SK-N-SH treated with all-trans-retinoic acid at 6 μM for 48 hours (cell line): ENCODE measurements around the gene KANSL1L.

Experiments
- ATAC-seq: fragments of 200-7000 bp; cut with Tn5 transposase; 3 replicates; pipeline ENCODE4 v1.9.1; 2020; ENCODE audit warnings: mild to moderate bottlenecking, moderate library complexity
- ARNTL ChIP-seq: fragments of 450-650 bp; formaldehyde crosslinking; IDR thresholded peaks from 2 replicates; pipeline ENCODE4 v1.5.0; 2020; ENCODE audit warnings: low read depth, mild to moderate bottlenecking, moderate library complexity, borderline replicate concordance
- BACH2 ChIP-seq: fragments of 250-450 bp; sonication (Bioruptor Pico); IDR thresholded peaks from 2 replicates; pipeline ENCODE4 v1.9.0; 2021; ENCODE audit warnings: mild to moderate bottlenecking, borderline replicate concordance
- CREB5 ChIP-seq: fragments of 250-450 bp; sonication (Bioruptor Pico); IDR thresholded peaks from 2 replicates; pipeline ENCODE4 v1.5.1; 2020; ENCODE audit warnings: low read depth, mild to moderate bottlenecking, moderate library complexity
- CSDC2 ChIP-seq: fragments of 250-450 bp; sonication (Bioruptor Pico); IDR thresholded peaks from 2 replicates; pipeline ENCODE4 v1.5.0; 2020; ENCODE audit warnings: mild to moderate bottlenecking, moderate library complexity
- CSRNP3 ChIP-seq: fragments of 250-450 bp; sonication (Bioruptor Pico); IDR thresholded peaks from 2 replicates; pipeline ENCODE4 v1.5.1; 2021; ENCODE audit warnings: mild to moderate bottlenecking, moderate library complexity
- ESRRG ChIP-seq: fragments of 250-450 bp; sonication (Bioruptor Pico); IDR thresholded peaks from 2 replicates; pipeline ENCODE4 v1.6.1; 2021; ENCODE audit warnings: mild to moderate bottlenecking
- GLIS3 ChIP-seq: fragments of 250-450 bp; sonication (Bioruptor Pico); IDR thresholded peaks from 2 replicates; pipeline ENCODE4 v1.5.0; 2020; ENCODE audit warnings: mild to moderate bottlenecking, moderate library complexity
- OSR1 ChIP-seq: fragments of 250-450 bp; sonication (Bioruptor Pico); IDR thresholded peaks from 2 replicates; pipeline ENCODE4 v1.8.0; 2022; ENCODE audit warnings: moderate library complexity, mild to moderate bottlenecking, inconsistent platforms
- POU6F1 ChIP-seq: fragments of 250-450 bp; sonication (Bioruptor Pico); IDR thresholded peaks from 2 replicates; pipeline ENCODE4 v1.8.0; 2021; ENCODE audit warnings: low read depth, mild to moderate bottlenecking, moderate library complexity, borderline replicate concordance
- PPARA ChIP-seq: fragments of 250-450 bp; sonication (Bioruptor Pico); IDR thresholded peaks from 2 replicates; pipeline ENCODE4 v1.5.0; 2020; ENCODE audit warnings: mild to moderate bottlenecking, borderline replicate concordance
- SNAI2 ChIP-seq: fragments of 250-450 bp; sonication (Bioruptor Pico); IDR thresholded peaks from 2 replicates; pipeline ENCODE4 v1.5.0; 2020; ENCODE audit warnings: mild to moderate bottlenecking, moderate library complexity
- TCF4 ChIP-seq: fragments of 250-450 bp; sonication (Bioruptor Pico); IDR thresholded peaks from 2 replicates; pipeline ENCODE4 v1.8.0; 2021; ENCODE audit warnings: mild to moderate bottlenecking, moderate library complexity, borderline replicate concordance
- TOX ChIP-seq: fragments of 250-450 bp; sonication (Bioruptor Pico); IDR thresholded peaks from 2 replicates; pipeline ENCODE4 v1.8.0; 2021; ENCODE audit warnings: mild to moderate bottlenecking, moderate library complexity, borderline replicate concordance
- TSHZ2 ChIP-seq: fragments of 250-450 bp; sonication (Bioruptor Pico); IDR thresholded peaks from 2 replicates; pipeline ENCODE4 v1.5.0; 2020; ENCODE audit warnings: mild to moderate bottlenecking, moderate library complexity
- ZC3H10 ChIP-seq: fragments of 250-450 bp; sonication (Bioruptor Pico); IDR thresholded peaks from 2 replicates; pipeline ENCODE4 v1.5.1; 2021; ENCODE audit warnings: mild to moderate bottlenecking, moderate library complexity
- ZFP3 ChIP-seq: fragments of 250-450 bp; sonication (Bioruptor Pico); IDR thresholded peaks from 2 replicates; pipeline ENCODE4 v1.5.0; 2020; ENCODE audit warnings: mild to moderate bottlenecking, moderate library complexity
- ZFP30 ChIP-seq: fragments of 450-650 bp; formaldehyde crosslinking; IDR thresholded peaks from 2 replicates; pipeline ENCODE4 v1.5.0; 2022; ENCODE audit warnings: mild to moderate bottlenecking, moderate library complexity
- ZNF565 ChIP-seq: fragments of 450-650 bp; formaldehyde crosslinking; conservative IDR thresholded peaks from 2 replicates; pipeline ENCODE4 v1.5.0; 2020; ENCODE audit warnings: low read depth, mild to moderate bottlenecking, moderate library complexity
- ZNF70 ChIP-seq: fragments of 450-650 bp; formaldehyde crosslinking; IDR thresholded peaks from 2 replicates; pipeline ENCODE4 v1.5.0; 2020; ENCODE audit warnings: mild to moderate bottlenecking, moderate library complexity
- ZNF8 ChIP-seq: fragments of 450-650 bp; formaldehyde crosslinking; IDR thresholded peaks from 2 replicates; pipeline ENCODE4 v1.5.0; 2020; ENCODE audit warnings: mild to moderate bottlenecking, moderate library complexity

KANSL1L gene

GRCh38 chr2:210157526-210157925, 13.7 kb downstream of the KANSL1L start:
- TF ChIP-seq TOX (CRISPR knock-in tag) = no peak
- TF ChIP-seq ZC3H10 (CRISPR knock-in tag) = no peak
- no peak for TF ChIP-seq SNAI2 (CRISPR knock-in tag)
- no peak for TF ChIP-seq BACH2 (CRISPR knock-in tag)
- no peak for TF ChIP-seq ZFP3
- TF ChIP-seq TCF4 (CRISPR knock-in tag) = no peak
- no peak for TF ChIP-seq ZNF565 (CRISPR knock-in tag)
- no peak for TF ChIP-seq ZNF8
- TF ChIP-seq TSHZ2 (CRISPR knock-in tag) = no peak
- TF ChIP-seq, all 23 proteins: peak for 0
- ATAC-seq = no peak

GRCh38 chr2:210147614-210148013, 23.6 kb downstream of the KANSL1L start:
- TF ChIP-seq ESRRG (CRISPR knock-in tag) (no peak), PPARA (CRISPR knock-in tag) (no peak), ZNF8 (no peak), CREB5 (CRISPR knock-in tag) (no peak), GLIS3 (CRISPR knock-in tag) (no peak), CSRNP3 (CRISPR knock-in tag) (no peak), TOX (CRISPR knock-in tag) (no peak), CSDC2 (no peak), ZNF565 (CRISPR knock-in tag) (no peak)

GRCh38 chr2:210132239-210132638, 39.0 kb downstream of the KANSL1L start:
- no peak for ATAC-seq
- TF ChIP-seq OSR1 = no peak
- TF ChIP-seq ARNTL (CRISPR knock-in tag) = no peak
- no peak for TF ChIP-seq ZNF70 (CRISPR knock-in tag)
- no peak for TF ChIP-seq BACH2 (CRISPR knock-in tag)
- TF ChIP-seq GLIS3 (CRISPR knock-in tag) = no peak
- TF ChIP-seq POU6F1 (CRISPR knock-in tag) = no peak
- TF ChIP-seq TCF4 (CRISPR knock-in tag) = no peak
- TF ChIP-seq SNAI2 (CRISPR knock-in tag) = no peak
- TF ChIP-seq CSDC2 = no peak
- TF ChIP-seq ZNF565 (CRISPR knock-in tag) = no peak
- no peak for TF ChIP-seq TOX (CRISPR knock-in tag)
- TF ChIP-seq ZFP30 (CRISPR knock-in tag) = no peak
- TF ChIP-seq ESRRG (CRISPR knock-in tag) = no peak

More at GRCh38 chr2:210147614-210148013, 23.6 kb downstream of the KANSL1L start:
- ATAC-seq = no peak

GRCh38 chr2:210128961-210129360, 42.2 kb downstream of the KANSL1L start:
- no peak for ATAC-seq
- TF ChIP-seq ARNTL (CRISPR knock-in tag) (no peak), ZNF70 (CRISPR knock-in tag) (no peak), CSRNP3 (CRISPR knock-in tag) (no peak), ZNF8 (no peak), CSDC2 (no peak), ZNF565 (CRISPR knock-in tag) (no peak), ESRRG (CRISPR knock-in tag) (no peak), TCF4 (CRISPR knock-in tag) (no peak)
